OCI-LY7 (cell line): Measurements from ENCODE around the gene ZNF750. TPM values are rescaled to one million over a fixed set of nuclear protein-coding genes. Genes with fewer than 3 reads are reported as not detected.

Experiments
- BruUV-seq: library from RNA; stranded (reverse); fragments of 400-500 nt; replicated peaks from 2 replicates; lab custom pipeline; 2021; lab: Mats Ljungman, UMichigan
- CTCF ChIA-PET: fragments of 300-600 bp; sonication (Branson Sonifier 250); formaldehyde crosslinking; loops from one replicate; lab custom pipeline; 2022; ENCODE audit warnings: antibody characterized with exemption; ENCODE audit not compliant: unreplicated experiment; lab: Charles Lee
- POLR2A ChIA-PET: fragments of 300-600 bp; sonication (Branson Sonifier 250); formaldehyde crosslinking; loops from one replicate; lab custom pipeline; 2022; ENCODE audit warnings: antibody characterized with exemption; lab: Charles Lee
- DNase-seq: peaks from one replicate; pipeline ENCODE4 v3.0.0-alpha.2; 2015; ENCODE audit warnings: low spot score
- H2AFZ ChIP-seq: fragments of 200-600 bp; sonication (generic), shearing (Covaris generic); 2 replicates; pipeline ENCODE4 v1.6.1; 2014; ENCODE audit warnings: mild to moderate bottlenecking, antibody characterized with exemption, low read length, moderate library complexity
- H3K27ac ChIP-seq: fragments of 200-600 bp; sonication (generic); 2 replicates; pipeline ENCODE4 v1.5.1; 2014; ENCODE audit warnings: mixed run types, low read depth, mild to moderate bottlenecking, moderate library complexity, low read length, inconsistent platforms; ENCODE audit not compliant: poor library complexity, severe bottlenecking
- H3K36me3 ChIP-seq: fragments of 200-600 bp; sonication (generic); 2 replicates; pipeline ENCODE4 v1.6.1; 2014; ENCODE audit warnings: mild to moderate bottlenecking, antibody characterized with exemption, low read length, moderate library complexity, mixed read lengths; ENCODE audit not compliant: insufficient read depth
- H3K4me1 ChIP-seq: fragments of 200-600 bp; sonication (generic); 2 replicates; pipeline ENCODE4 v1.5.1; 2014; ENCODE audit warnings: mild to moderate bottlenecking, low read length; ENCODE audit not compliant: insufficient read depth, poor library complexity, severe bottlenecking
- H3K4me2 ChIP-seq: fragments of 200-600 bp; sonication (generic); 2 replicates; pipeline ENCODE4 v1.6.1; 2014; ENCODE audit warnings: mild to moderate bottlenecking, low read length
- H3K4me3 ChIP-seq: fragments of 200-600 bp; sonication (generic); 2 replicates; pipeline ENCODE4 v1.5.1; 2014; ENCODE audit warnings: mild to moderate bottlenecking, low read depth, low read length; ENCODE audit not compliant: poor library complexity, severe bottlenecking
- H3K79me2 ChIP-seq: fragments of 200-600 bp; sonication (generic); 2 replicates; pipeline ENCODE4 v1.6.1; 2016; ENCODE audit warnings: low read depth, mild to moderate bottlenecking, low read length, moderate library complexity, mixed read lengths; ENCODE audit not compliant: insufficient read depth
- H3K9me2 ChIP-seq: fragments of 200-600 bp; sonication (generic); 2 replicates; pipeline ENCODE4 v1.6.1; 2016; ENCODE audit warnings: mild to moderate bottlenecking, low read length, mixed read lengths; ENCODE audit not compliant: insufficient read depth
- H3K9me3 ChIP-seq: fragments of 200-600 bp; sonication (generic); 2 replicates; pipeline ENCODE4 v1.6.1; 2014; ENCODE audit warnings: mild to moderate bottlenecking, mixed run types, low read length, mixed read lengths
- H4K20me1 ChIP-seq: fragments of 200-600 bp; sonication (generic); 2 replicates; pipeline ENCODE4 v1.6.1; 2014; ENCODE audit warnings: mild to moderate bottlenecking, antibody characterized with exemption, low read length, moderate library complexity, mixed read lengths; ENCODE audit not compliant: insufficient read depth
- CTCF ChIP-seq: fragments of 200-600 bp; sonication (generic); conservative IDR thresholded peaks from 2 replicates; pipeline ENCODE4 v1.5.1; 2014; ENCODE audit warnings: mild to moderate bottlenecking, antibody characterized with exemption, low read length, moderate library complexity, mixed read lengths
- EZH2phosphoT487 ChIP-seq: fragments of 200-600 bp; sonication (generic); IDR thresholded peaks from 2 replicates; pipeline ENCODE4 v1.6.1; 2018; ENCODE audit warnings: low read depth, borderline replicate concordance, mild to moderate bottlenecking, mixed run types, antibody characterized with exemption, low read length, moderate library complexity, mixed read lengths
- intact Hi-C: fragments of 100-400 bp; cut with micrococcal nuclease; formaldehyde crosslinking; loops from one replicate; pipeline ENCODE4 v1.10.0; 2022; ENCODE audit not compliant: unreplicated experiment
- total RNA-seq, 2 experiments: library from RNA; depleted of rRNA in 1 of 2; stranded (reverse); fragments of >200 nt in 1 of 2; shearing (Covaris generic) in 1 of 2; gene quantifications; 2 replicates each; pipeline ENCODE4 v1.2.3, GENCODE V29; 2014 to 2022

ZNF750 gene
- total RNA-seq, 2 experiments from 2014 or later = not detected

- Histone ChIP-seq H3K4me2 (no peak overlapping the region), H3K36me3 (peaks cover 30% of the 10 kb centered on the region; the same call in 1 of the 2 replicates), H4K20me1 (no peaks in the 10 kb centered on the region), H3K9me3 (no peaks in the 10 kb centered on the region), H3K4me3 (no peak overlapping the region), H3K27ac (no peak overlapping the region), H3K4me1 (peaks cover 31% of the 10 kb centered on the region), H2AFZ (no peak overlapping the region), H3K9me2 (no peaks in the 10 kb centered on the region), H3K79me2 (no peaks in the 10 kb centered on the region)
- no TSS peak for BruUV-seq
- ChIA-PET POLR2A (no interaction called here), CTCF (no interaction called here)
- intact Hi-C loops = no loop called here
- no peak for DNase-seq
- no peak for TF ChIP-seq CTCF
- TF ChIP-seq EZH2phosphoT487 = no peak
Observed at GRCh38 chr17:82887255-82888164, 47.7 kb upstream of the ZNF750 start.

- H3K36me3 ChIP-seq = peaks cover 27% of the 10 kb centered on the region; the same call in 1 of the 2 replicates
- ChIA-PET CTCF (interaction anchor here (0.8 to 2.7 kb wide), 5 partner anchors 9 to 99 kb away, joined by 3 to 16 read pairs (median 5); no protein-coding TSS in a partner anchor), POLR2A (interaction anchor here (0.6 to 2.4 kb wide), 7 partner anchors 9 to 156 kb away, joined by 3 to 19 read pairs (median 4); no protein-coding TSS in a partner anchor)
- no peaks in the 10 kb centered on the region for H3K9me2 ChIP-seq
- peaks cover 24% of the 10 kb centered on the region for H3K4me1 ChIP-seq
- peak overlapping the region; percentile 71 for H3K27ac ChIP-seq
- no peak overlapping the region for H3K4me3 ChIP-seq
- no TSS peak for BruUV-seq
- no peaks in the 10 kb centered on the region for H3K9me3 ChIP-seq
- no peaks in the 10 kb centered on the region for H3K79me2 ChIP-seq
- TF ChIP-seq CTCF (no peak), EZH2phosphoT487 (no peak)
- intact Hi-C loops = loop anchor here (1.0 kb wide), 1 partner anchor 14 kb away; no protein-coding TSS in a partner anchor
- H4K20me1 ChIP-seq = no peaks in the 10 kb centered on the region
- peak overlapping the region; percentile 2; the same call in 1 of the 2 replicates for H2AFZ ChIP-seq
- peak overlapping the region; percentile 51 for H3K4me2 ChIP-seq
- peak; percentile 82 for DNase-seq
Observed at GRCh38 chr17:82884970-82885353, 45.1 kb upstream of the ZNF750 start.
